Tibial artery (tissue), 4 donors: ENCODE measurements around the gene MARCKS.

Experiments
- DNase-seq, 2 donors: peaks; one replicate each; pipeline ENCODE4 v3.0.0-alpha.2; 2019
- H3K27ac ChIP-seq, 2 donors: fragments of 200-600 bp; sonication (generic) in 1 of 2; 1 replicate in 1 of 2; 2 replicates in 1 of 2; pipeline ENCODE4 v1.5.1; 2018 to 2019; ENCODE audit warnings: mild to moderate bottlenecking in 1 of 2
- H3K27me3 ChIP-seq, 2 donors: fragments of 200-600 bp; sonication (generic) in 1 of 2; one replicate each; pipeline versions ENCODE4 v1.5.1 to v1.6.0; 2016 to 2019
- H3K36me3 ChIP-seq, 3 donors: fragments of 200-600 bp; sonication (generic) in 2 of 3; one replicate each; pipeline ENCODE4 v1.5.1; 2016 to 2019; ENCODE audit warnings: mild to moderate bottlenecking in 2 of 3
- H3K4me1 ChIP-seq, 4 donors: fragments of 200-600 bp; sonication (generic) in 2 of 4; 1 replicate in 3 of 4; 2 replicates in 1 of 4; pipeline ENCODE4 v1.5.1; 2016 to 2019
- H3K4me3 ChIP-seq, 2 donors: fragments of 200-600 bp; sonication (generic) in 1 of 2; 1 replicate in 1 of 2; 2 replicates in 1 of 2; pipeline ENCODE4 v1.5.1; 2018 to 2019; ENCODE audit warnings: mild to moderate bottlenecking in 2 of 2
- H3K9me3 ChIP-seq, 3 donors: fragments of 200-600 bp; sonication (generic) in 1 of 3; one replicate each; pipeline ENCODE4 v1.5.1; 2016 to 2019
- CTCF ChIP-seq, 2 experiments: fragments of 200-600 bp in 1 of 2; fragments of 450-650 bp in 1 of 2; IDR thresholded peaks; one replicate each; pipeline ENCODE4 v1.5.1; 2017 to 2019; ENCODE audit warnings: antibody characterized with exemption in 2 of 2, mild to moderate bottlenecking in 1 of 2, moderate library complexity in 1 of 2
- intact Hi-C: fragments of 100-400 bp; cut with DNase I; formaldehyde crosslinking; loops from one replicate; pipeline ENCODE4 v1.15.0; 2023; ENCODE audit warnings: low total_unique reads

Gene MARCKS

DNA sequence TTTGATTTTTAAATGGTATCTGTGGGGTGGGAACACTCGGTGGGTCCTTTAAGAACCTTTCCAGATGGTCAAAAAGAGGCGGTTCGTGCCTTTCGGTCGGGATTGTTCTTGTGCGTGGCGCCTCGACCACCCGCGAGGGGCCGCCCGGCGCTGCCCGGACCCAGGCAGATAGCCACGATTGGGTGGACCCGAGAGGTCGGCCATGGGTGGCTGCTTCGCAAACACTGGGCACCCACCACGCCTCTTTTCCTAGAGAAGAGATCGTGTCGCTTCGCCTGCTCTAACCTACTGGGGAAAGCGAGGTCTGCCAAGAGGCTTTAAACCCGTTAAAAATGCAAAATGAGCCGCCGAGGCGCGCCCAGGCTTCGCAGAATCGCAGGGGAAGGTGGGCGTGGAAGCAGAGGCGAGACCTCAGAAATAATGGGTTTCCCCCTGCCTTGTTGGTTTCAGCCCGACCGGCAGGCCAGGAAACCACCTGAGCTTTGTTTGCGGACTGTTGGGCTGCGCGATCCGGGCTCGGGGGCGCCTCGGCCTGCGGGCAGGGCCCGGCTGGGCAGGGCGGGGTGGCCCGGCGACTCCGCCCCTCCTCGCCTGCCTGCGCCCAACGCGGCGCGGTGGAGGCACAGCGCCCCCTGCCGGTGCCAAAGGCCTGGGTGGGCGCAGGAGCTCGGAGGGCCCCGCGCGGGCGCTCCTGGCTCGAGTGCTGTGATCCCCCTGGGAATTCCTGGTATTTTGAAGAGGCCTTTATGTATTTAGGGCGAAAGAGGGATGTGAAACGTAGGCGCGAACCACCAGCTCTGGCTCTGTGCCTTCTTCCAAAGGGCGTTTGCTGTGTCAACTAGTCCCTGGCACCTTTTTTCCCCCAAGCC is 1.6 kb downstream of the MARCKS start:
- H3K4me3 ChIP-seq: peak overlapping the region; percentile 61 to 77
- peak; percentile 73 to 93 for DNase-seq
- peak; percentile 90 to 98 for TF ChIP-seq CTCF (IDR thresholded peaks at IDR 0.05)
- H3K27ac ChIP-seq: peak overlapping the region; percentile 93 to 99
- intact Hi-C loops: loop anchor here (5.0 to 10.0 kb wide), 2 partner anchors 441 to 1074 kb away; no protein-coding TSS in a partner anchor
- H3K9me3 ChIP-seq: no peaks in the 10 kb centered on the region
- no peaks in the 10 kb centered on the region for H3K27me3 ChIP-seq
- H3K4me1 ChIP-seq: peaks cover 0 to 26% (median 5%) of the 10 kb centered on the region in 4 donors
- no peaks in the 10 kb centered on the region for H3K36me3 ChIP-seq

- H3K4me3 ChIP-seq: peak overlapping the region; percentile 61 to 77
- no peaks in the 10 kb centered on the region for H3K9me3 ChIP-seq
- no peak for TF ChIP-seq CTCF (IDR thresholded peaks at IDR 0.05)
- H3K36me3 ChIP-seq: no peaks in the 10 kb centered on the region
- DNase-seq: peak; percentile 23 to 74
- intact Hi-C loops: loop anchor here (5.0 to 10.0 kb wide), 2 partner anchors 442 to 1075 kb away; no protein-coding TSS in a partner anchor
- H3K4me1 ChIP-seq: peaks cover 0 to 21% (median 5%) of the 10 kb centered on the region in 4 donors
- H3K27me3 ChIP-seq: no peaks in the 10 kb centered on the region
- peak overlapping the region; percentile 93 to 99 for H3K27ac ChIP-seq
Observed at GRCh38 chr6:113859349-113860180, 2.4 kb downstream of the MARCKS start.

DNA sequence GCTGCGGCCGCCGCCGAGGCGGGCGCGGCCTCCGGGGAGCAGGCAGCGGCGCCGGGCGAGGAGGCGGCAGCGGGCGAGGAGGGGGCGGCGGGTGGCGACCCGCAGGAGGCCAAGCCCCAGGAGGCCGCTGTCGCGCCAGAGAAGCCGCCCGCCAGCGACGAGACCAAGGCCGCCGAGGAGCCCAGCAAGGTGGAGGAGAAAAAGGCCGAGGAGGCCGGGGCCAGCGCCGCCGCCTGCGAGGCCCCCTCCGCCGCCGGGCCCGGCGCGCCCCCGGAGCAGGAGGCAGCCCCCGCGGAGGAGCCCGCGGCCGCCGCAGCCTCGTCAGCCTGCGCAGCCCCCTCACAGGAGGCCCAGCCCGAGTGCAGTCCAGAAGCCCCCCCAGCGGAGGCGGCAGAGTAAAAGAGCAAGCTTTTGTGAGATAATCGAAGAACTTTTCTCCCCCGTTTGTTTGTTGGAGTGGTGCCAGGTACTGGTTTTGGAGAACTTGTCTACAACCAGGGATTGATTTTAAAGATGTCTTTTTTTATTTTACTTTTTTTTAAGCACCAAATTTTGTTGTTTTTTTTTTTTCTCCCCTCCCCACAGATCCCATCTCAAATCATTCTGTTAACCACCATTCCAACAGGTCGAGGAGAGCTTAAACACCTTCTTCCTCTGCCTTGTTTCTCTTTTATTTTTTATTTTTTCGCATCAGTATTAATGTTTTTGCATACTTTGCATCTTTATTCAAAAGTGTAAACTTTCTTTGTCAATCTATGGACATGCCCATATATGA is 3.2 kb downstream of the MARCKS start:
- peak overlapping the region; percentile 93 to 99 for H3K27ac ChIP-seq
- no peak for TF ChIP-seq CTCF (IDR thresholded peaks at IDR 0.05)
- no peaks in the 10 kb centered on the region for H3K9me3 ChIP-seq
- intact Hi-C loops: no loop called here
- peak; percentile 30 to 67 for DNase-seq
- H3K36me3 ChIP-seq: no peaks in the 10 kb centered on the region
- no peaks in the 10 kb centered on the region for H3K27me3 ChIP-seq
- peak overlapping the region; percentile 61 to 77 for H3K4me3 ChIP-seq
- peaks cover 0 to 20% (median 5%) of the 10 kb centered on the region in 4 donors for H3K4me1 ChIP-seq

GRCh38 chr6:113862112-113862511 is 5.0 kb downstream of the MARCKS start:
- DNase-seq: no peak
- Histone ChIP-seq H3K4me3 (no peak overlapping the region), H3K36me3 (no peaks in the 10 kb centered on the region), H3K27ac (peak overlapping the region in 1 of 2 donors; percentile 99), H3K4me1 (peaks cover 0 to 30% (median 1%) of the 10 kb centered on the region in 4 donors), H3K9me3 (no peaks in the 10 kb centered on the region), H3K27me3 (no peaks in the 10 kb centered on the region)
- intact Hi-C loops: no loop called here
- no peak for TF ChIP-seq CTCF (IDR thresholded peaks at IDR 0.05)

DNA sequence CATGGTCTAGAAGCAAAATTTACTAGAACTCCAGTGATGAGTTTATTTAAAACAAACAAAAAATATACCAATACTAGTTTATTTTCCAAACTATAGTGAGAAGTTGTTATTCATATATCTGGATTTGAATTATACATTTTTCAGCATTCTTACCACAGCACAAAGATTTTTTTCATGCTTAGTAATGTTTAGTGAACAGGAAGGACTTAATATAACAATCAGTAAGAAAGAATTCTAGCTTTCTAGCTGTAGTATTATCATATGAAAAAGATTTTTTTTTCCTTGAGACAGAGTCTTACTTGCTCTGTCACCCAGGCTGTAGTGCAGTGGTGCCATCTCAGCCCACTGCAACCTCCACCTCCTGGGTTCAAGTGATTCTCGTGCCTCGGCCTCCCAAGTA is 13.8 kb downstream of the MARCKS start:
- peaks cover 0 to 9% (median 0%) of the 10 kb centered on the region in 4 donors for H3K4me1 ChIP-seq
- intact Hi-C loops: no loop called here
- no peak overlapping the region for H3K27ac ChIP-seq
- no peak for DNase-seq
- H3K36me3 ChIP-seq: no peaks in the 10 kb centered on the region
- no peak for TF ChIP-seq CTCF (IDR thresholded peaks at IDR 0.05)
- H3K9me3 ChIP-seq: no peaks in the 10 kb centered on the region
- H3K4me3 ChIP-seq: no peak overlapping the region
- no peaks in the 10 kb centered on the region for H3K27me3 ChIP-seq
